K562 (cell line): ENCODE results near the gene KCNC3. TPM values are rescaled to one million over a fixed set of nuclear protein-coding genes. Genes with fewer than 3 reads are reported as not detected.

Experiments used
- NUFIP1 ChIP-seq: fragments of 450-650 bp; IDR thresholded peaks from 2 replicates; pipeline ENCODE4 v1.6.1; 2018; ENCODE audit not compliant: partially characterized antibody
- polyA plus RNA-seq, 8 experiments: library from polyadenylated mRNA; depleted of rRNA in 4 of 8; stranded (reverse) in 5 of 8; unstranded in 3 of 8; fragments of >200 nt; fragmentation: Nextera tagmentation in 2 of 8; fragmentation: Illumina TruSeq in 1 of 8; extraction: Ambion mirVana in 2 of 8; extraction: Trizol in 1 of 8; gene quantifications; 2 replicates each; pipeline versions ENCODE4 v1.2.1 to v1.2.3, GENCODE V29; 2011 to 2014; ENCODE audit warnings: inconsistent platforms in 1 of 8, missing spikeins in 1 of 8
- total RNA-seq, 7 experiments: library from RNA; depleted of rRNA in 6 of 7; stranded (reverse); fragments of >200 nt in 6 of 7; fragmentation: Illumina TruSeq in 2 of 7; extraction: Trizol in 2 of 7; gene quantifications; 2 replicates each; pipeline versions ENCODE4 v1.2.1 to v1.2.3, GENCODE V29; 2011 to 2021; ENCODE audit warnings: low replicate concordance in 1 of 7
- TF ChIP-seq, protein P1 (sequence below), 2 experiments: fragments of 450-650 bp in 1 of 2; sonication (generic) in 1 of 2; formaldehyde crosslinking in 1 of 2; IDR thresholded peaks; 2 replicates each; pipeline versions ENCODE4 v1.7.1 to v1.9.0; 2016 to 2022; ENCODE audit warnings: inconsistent platforms in 1 of 2, mild to moderate bottlenecking in 1 of 2, missing genetic modification reagents in 1 of 2

Gene KCNC3
- total and polyA plus RNA-seq, 9 of the 15 experiments (the other 6 are each of a cell fraction or from before 2014, with no cell fraction given) = 0.03 to 26.2 (median 2.0) TPM

DNA sequence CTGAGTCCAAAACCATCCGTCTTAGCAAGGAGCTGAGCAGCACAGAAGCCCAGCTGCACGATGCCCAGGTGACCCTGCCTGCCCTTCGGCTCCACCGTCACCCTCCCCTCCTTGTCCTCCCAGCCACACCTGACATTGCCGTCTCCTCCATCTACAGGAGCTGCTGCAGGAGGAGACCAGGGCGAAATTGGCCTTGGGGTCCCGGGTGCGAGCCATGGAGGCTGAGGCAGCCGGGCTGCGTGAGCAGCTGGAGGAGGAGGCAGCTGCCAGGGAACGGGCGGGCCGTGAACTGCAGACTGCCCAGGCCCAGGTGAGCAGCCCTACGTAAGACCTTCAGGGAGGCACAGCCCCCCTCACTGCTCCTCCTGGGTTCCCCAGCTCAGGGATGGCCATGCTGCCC is 49.1 kb downstream of the KCNC3 start (continued):
- TF ChIP-seq, protein P1, sequence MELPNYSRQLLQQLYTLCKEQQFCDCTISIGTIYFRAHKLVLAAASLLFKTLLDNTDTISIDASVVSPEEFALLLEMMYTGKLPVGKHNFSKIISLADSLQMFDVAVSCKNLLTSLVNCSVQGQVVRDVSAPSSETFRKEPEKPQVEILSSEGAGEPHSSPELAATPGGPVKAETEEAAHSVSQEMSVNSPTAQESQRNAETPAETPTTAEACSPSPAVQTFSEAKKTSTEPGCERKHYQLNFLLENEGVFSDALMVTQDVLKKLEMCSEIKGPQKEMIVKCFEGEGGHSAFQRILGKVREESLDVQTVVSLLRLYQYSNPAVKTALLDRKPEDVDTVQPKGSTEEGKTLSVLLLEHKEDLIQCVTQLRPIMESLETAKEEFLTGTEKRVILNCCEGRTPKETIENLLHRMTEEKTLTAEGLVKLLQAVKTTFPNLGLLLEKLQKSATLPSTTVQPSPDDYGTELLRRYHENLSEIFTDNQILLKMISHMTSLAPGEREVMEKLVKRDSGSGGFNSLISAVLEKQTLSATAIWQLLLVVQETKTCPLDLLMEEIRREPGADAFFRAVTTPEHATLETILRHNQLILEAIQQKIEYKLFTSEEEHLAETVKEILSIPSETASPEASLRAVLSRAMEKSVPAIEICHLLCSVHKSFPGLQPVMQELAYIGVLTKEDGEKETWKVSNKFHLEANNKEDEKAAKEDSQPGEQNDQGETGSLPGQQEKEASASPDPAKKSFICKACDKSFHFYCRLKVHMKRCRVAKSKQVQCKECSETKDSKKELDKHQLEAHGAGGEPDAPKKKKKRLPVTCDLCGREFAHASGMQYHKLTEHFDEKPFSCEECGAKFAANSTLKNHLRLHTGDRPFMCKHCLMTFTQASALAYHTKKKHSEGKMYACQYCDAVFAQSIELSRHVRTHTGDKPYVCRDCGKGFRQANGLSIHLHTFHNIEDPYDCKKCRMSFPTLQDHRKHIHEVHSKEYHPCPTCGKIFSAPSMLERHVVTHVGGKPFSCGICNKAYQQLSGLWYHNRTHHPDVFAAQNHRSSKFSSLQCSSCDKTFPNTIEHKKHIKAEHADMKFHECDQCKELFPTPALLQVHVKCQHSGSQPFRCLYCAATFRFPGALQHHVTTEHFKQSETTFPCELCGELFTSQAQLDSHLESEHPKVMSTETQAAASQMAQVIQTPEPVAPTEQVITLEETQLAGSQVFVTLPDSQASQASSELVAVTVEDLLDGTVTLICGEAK (IDR thresholded peaks at IDR 0.05) = no peak
- TF ChIP-seq, protein P1 (CRISPR knock-in tag; IDR thresholded peaks at IDR 0.05) = no peak
- TF ChIP-seq NUFIP1 = no peak
